A172 (cell line): ENCODE results near the gene ZNF518A. TPM values are rescaled to one million over a fixed set of nuclear protein-coding genes. Genes with fewer than 3 reads are reported as not detected.
"Not testable (repeated sequence)": the region's sequence is repeated elsewhere in the genome, so short reads cannot be mapped to it uniquely, and the experiment has no call there.

Experiments
- DNase-seq: peaks from one replicate; pipeline ENCODE4 v3.0.0-alpha.2; 2015; ENCODE audit warnings: low spot score
- total RNA-seq: library from RNA; depleted of rRNA; stranded (reverse); fragments of >200 nt; shearing (Covaris generic); gene quantifications from 2 replicates; pipeline ENCODE4 v1.2.3, GENCODE V29; 2014; rRNA removed

Gene ZNF518A
- total RNA-seq, 1 experiment from 2014 or later = 19.7 TPM

- DNase-seq = no peak
These were observed 7.5 kb downstream of the ZNF518A start for GRCh38 chr10:96137567-96137966.

GRCh38 chr10:96138102-96138501 is 8.0 kb downstream of the ZNF518A start:
- no peak for DNase-seq

- DNase-seq = no peak
These were observed 22.3 kb downstream of the ZNF518A start for GRCh38 chr10:96152437-96152836.

- DNase-seq = no peak
These were observed 23.0 kb downstream of the ZNF518A start for GRCh38 chr10:96153070-96153469.

- DNase-seq = no peak
These were observed 35.6 kb downstream of the ZNF518A start for GRCh38 chr10:96165726-96166125.

GRCh38 chr10:96168546-96168945 is 38.4 kb downstream of the ZNF518A start:
- no peak for DNase-seq

GRCh38 chr10:96170230-96170629 is 40.1 kb downstream of the ZNF518A start:
- no peak for DNase-seq

- DNase-seq = no peak
These were observed 42.6 kb downstream of the ZNF518A start for GRCh38 chr10:96172666-96173065.

- DNase-seq = no peak
These were observed 46.9 kb downstream of the ZNF518A start for GRCh38 chr10:96176985-96177384.

- no peak for DNase-seq
These were observed 58.3 kb downstream of the ZNF518A start for GRCh38 chr10:96188421-96188820.

- DNase-seq = no peak
These were observed 58.8 kb downstream of the ZNF518A start for GRCh38 chr10:96188916-96189315.

GRCh38 chr10:96189505-96189904 is 59.4 kb downstream of the ZNF518A start:
- DNase-seq = not testable (repeated sequence)

- DNase-seq = no peak
These were observed 71.4 kb downstream of the ZNF518A start for GRCh38 chr10:96201525-96201924.

GRCh38 chr10:96205580-96205979 is 75.5 kb downstream of the ZNF518A start:
- DNase-seq = no peak

- no peak for DNase-seq
These were observed 78.2 kb downstream of the ZNF518A start for GRCh38 chr10:96208271-96208670.

- no peak for DNase-seq
These were observed 78.8 kb downstream of the ZNF518A start for GRCh38 chr10:96208946-96209345.

- no peak for DNase-seq
These were observed 81.7 kb downstream of the ZNF518A start for GRCh38 chr10:96211764-96212163.

- DNase-seq = no peak
These were observed 82.8 kb downstream of the ZNF518A start for GRCh38 chr10:96212911-96213310.

Other genes with a start within 250 kb of the ZNF518A start
- 0.09 and 0.12 TPM in 2 replicates for gene CC2D2B, start 222.3 kb upstream of the ZNF518A start, total RNA-seq
- 9.3 and 9.4 TPM in 2 replicates for gene CCNJ, start 86.7 kb upstream of the ZNF518A start, total RNA-seq
- not detected in 2 replicates for gene BLNK, start 141.3 kb downstream of the ZNF518A start, total RNA-seq
- not detected in 2 replicates for gene DNTT, start 174.1 kb downstream of the ZNF518A start, total RNA-seq
- not detected in 2 replicates for gene OPALIN, start 228.7 kb downstream of the ZNF518A start, total RNA-seq